ENCODE measurements around the gene ZNRF1.
"Not testable (repeated sequence)": the region's sequence is repeated elsewhere in the genome, so short reads cannot be mapped to it uniquely, and the experiment has no call there.

Gene ZNRF1

DNA sequence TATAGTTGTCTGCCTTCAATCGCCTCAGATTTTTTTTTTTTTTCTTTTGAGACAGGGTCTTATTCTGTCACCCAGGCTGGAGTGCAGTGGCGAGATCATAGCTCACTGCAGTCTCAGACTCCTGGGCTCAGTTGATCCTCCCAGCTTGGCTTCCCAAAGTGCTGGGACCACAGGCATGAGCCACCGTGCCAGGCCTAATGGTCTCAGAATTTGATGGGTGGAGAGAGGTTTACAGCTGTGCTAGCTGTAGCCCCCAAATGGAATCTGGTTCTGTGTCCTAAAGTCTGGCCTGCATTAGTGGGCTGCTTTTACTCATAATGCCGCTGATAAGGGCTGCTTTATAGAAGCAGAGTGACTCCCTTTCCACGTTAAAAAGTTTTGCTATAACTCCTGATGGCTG is 5.1 kb downstream of the ZNRF1 start:
- no peak for DNase-seq

DNA sequence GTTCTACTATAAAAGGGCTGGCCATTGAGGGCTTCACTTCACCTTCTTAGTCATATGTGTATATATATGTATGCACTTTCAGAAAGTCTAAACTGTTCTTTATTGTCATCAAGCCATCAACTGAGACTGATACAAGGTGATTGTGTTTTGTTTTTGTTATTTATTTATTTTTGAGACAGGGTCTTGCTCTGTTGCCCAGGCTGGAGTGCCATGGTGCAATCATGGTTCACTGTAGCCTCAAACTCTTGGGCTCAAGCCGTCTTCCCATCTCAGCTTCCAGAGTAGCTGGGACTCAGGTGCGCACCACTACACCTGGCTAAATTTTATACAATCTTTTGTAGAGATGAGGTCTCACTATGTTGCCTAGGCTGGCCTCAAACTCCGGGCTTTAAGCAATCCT is 5.6 kb downstream of the ZNRF1 start:
- DNase-seq, result no peak

DNA sequence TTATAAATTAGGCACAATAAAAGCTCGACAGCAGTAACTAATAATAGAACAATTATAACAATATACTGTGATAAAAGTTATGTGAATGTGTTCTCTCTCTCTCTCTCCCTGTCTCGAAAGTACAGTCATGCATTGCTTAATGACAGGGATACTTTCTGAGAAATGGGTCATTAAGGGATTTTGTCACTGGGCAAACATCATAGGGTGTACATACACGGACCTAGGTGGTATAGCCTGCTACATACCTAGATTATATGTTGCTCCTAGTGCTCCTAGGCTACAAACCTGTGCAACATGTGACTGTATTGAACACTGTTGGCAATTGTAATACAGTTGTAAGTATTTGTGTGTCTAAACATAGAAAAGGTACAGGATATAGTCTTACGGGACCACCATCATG is 6.9 kb downstream of the ZNRF1 start:
- DNase-seq, result no peak

DNA sequence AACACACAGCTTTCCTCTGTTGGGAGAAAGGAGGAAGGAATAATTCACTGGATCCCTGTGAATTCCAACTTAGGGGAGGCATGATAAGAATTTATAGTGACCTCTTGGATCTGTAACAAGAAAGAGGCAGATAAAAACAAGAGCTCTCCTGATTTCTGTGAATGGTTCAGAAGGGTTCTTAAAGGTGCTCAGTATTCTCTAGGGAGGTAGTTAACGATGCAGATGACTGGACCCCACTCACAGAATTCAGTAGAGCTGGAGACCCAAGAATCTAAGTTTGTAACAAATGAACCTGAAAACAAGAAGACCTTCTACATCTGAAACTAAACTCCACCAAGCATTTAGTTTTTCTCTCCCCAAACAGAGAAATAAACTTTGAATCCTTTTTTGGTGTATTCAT is 8.6 kb downstream of the ZNRF1 start:
- DNase-seq, result no peak

DNA sequence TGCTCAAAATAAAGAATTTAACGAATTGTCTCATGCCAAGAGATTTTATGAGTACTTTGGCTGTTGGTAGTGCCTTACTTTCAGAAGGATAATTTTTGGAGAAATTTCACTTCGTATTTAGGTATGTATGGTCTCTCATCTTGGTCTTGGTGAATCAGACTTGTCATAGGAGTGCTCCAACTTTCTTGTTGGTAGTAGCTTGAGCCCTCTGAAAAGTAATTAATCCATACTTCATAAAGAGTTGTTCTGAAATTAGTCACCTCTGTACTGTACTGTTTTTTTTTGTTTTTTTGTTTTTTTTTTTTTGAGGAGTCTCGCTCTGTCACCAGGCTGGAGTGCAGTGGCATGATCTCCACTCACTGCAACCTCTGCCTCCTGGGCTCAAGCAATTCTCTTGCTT is 11.6 kb downstream of the ZNRF1 start:
- no peak for DNase-seq

DNA sequence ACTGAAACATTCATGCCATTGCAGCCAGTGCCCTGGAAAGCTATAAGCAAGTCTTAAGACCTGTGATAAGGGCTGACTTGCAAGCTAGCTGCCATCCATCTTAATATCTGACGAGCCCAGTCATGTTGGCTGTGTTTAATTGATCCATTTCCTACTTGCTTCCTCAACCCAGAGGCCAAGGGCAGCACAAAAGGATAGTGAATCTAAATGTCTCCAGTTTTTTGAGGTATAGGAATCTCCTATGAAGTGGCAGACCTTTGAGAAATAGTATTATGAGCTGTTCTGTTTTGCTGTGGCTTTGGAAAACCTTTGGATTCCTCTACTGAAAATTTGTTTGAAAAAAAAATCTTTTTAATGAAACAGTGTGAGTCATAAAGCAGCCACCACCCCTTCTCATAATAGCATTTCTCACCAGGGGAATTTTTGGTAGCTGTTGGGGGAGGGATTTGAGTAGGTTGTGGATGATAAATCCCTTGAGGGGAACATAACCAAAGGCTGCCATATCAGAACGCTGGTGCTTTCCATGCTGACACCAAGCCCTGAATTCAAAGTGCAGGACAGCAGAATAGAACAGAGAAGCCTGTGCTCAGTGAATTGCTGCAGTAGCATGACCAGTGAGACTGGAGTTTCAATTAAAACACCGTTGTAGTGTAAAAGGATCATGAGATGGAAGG is 12.9 kb downstream of the ZNRF1 start:
- DNase-seq, result peak; percentile 4

DNA sequence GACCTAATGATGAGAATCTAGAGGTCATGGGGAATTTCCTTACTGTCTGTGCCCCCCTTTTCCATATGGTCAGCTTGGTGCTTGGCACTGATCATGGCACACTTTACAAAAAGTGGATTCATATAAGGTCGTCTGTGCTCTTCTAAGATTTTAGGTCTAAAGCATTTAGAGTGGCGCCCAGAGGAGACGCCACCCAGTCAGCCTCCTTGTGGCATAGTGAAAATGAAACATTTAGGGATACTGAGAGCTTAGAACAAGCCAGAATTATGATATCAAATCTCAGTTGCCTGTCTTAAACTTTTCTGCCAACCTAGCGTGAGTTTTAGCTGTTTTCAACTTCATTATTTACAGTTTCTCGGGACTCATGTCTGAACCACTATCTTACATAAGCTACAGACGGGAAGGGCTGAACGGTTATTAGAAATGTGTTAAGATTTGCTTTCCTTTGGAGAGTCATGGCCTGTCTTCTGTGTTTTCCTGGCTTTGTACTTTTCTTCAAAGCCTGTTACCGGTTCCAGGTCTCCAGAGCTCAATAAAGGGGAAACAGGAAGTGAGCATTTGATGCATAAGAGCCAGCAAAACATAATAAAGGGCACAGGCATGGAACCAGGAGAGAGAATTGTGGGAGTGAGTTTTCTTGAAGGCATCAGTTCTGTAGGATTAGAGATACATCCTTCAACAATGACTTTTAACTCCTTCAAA is 13.7 kb downstream of the ZNRF1 start:
- DNase-seq, result no peak

DNA sequence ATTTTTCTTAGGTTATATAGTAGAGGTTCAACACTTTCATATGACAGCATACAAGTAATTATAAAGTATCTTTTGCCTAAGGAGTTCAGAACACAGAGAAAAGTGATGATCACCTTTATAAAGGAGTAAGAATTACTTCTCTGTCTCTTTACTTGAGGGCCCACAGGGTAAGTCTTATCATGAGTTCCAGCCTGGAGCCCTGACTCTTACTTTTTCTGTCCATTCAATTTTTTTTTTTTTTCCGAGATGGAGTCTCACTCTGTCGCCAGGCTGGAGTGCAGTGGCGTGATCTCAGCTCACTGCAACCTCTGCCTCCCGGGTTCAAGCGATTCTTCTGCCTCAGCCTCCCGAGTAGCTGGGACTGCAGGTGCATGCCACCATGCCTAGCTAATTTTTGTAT is 14.3 kb downstream of the ZNRF1 start:
- DNase-seq, result not testable (repeated sequence)

DNA sequence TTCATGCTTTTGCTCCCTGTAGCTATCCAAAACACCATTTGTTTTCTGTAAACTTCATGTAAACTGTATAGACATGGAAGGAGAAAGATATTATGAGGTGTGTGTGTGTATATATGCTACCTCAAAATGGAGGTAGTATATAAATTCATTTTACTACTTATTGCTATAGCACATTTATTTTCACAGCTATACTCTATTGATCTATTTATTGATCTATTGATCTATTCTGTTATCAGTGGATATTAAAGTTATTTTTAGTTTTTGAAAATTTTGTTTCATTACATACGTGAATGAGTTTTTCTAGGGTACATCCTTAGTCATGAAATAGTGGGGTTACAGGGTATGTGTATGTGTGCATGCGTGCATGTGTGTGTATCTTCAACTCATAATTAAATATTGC is 15.5 kb downstream of the ZNRF1 start:
- no peak for DNase-seq

DNA sequence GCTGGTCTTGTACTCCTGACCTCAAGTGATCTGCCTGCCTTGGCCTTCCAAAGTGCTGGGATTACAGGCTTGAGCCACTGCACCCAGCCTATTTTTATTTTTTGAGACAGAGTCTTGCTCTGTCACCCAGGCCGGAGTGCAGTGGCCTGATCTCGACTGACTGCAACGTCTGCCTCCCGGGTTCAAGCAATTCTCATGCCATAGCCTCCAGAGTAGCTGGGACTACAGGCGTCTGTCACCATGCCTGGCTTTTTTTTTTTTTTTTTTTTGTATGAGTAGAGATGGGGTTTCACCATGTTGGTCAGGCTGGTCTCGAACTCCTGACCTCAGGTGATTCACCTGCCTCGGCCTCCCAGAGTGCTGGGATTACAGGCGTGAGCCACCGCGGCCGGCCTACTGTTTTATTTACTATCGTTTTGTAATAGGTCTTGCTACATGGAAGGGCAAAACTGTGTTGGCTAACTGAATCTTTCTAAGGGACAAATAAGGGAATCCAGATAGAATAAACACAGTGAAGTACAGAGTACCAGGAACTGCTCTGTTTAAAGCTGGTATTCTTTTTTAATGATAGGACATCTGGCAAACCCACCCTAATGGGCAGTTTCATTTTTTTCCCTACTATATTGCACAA is 17.7 kb downstream of the ZNRF1 start:
- DNase-seq, result not testable (repeated sequence)

DNA sequence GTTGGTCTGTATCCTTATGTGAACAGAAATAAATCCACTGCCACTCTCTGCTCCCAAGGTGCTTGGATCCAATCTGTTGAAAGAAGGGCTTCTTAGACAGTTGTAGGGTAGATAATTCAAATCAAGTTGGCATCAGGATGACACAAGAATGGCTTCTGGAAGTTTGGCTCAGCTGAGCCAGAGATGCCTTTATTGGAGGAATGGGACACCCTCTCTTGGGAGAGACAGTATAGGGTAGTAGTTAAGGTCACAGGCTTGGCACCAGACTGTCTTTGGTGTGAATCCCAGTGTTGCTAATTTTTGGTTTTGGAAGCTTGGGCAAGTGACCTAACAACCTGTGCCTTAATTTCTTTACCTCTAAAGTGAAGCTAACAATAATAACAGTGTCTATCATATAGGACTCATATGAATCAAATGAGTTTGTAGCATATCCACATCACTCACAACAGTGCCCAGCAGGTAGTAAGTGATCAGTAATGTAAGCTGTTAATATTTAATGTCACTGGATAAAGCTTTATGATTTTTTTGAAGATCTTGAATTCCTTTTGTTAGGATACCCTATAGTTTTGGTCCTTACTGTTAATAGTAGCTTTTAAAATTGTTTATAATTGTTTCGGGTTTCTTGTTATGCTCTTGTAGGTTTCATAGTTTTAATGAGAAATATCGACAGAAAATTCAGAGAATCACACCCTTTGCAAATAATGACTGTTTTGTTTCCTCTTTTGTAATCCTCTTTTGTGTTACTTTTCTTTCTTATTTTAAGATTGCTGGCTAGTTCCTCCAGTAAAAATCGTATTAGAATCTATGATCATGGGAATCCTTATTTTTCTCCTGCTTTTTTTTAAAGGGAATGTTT is 19.1 kb downstream of the ZNRF1 start:
- DNase-seq, result peak; percentile 4

DNA sequence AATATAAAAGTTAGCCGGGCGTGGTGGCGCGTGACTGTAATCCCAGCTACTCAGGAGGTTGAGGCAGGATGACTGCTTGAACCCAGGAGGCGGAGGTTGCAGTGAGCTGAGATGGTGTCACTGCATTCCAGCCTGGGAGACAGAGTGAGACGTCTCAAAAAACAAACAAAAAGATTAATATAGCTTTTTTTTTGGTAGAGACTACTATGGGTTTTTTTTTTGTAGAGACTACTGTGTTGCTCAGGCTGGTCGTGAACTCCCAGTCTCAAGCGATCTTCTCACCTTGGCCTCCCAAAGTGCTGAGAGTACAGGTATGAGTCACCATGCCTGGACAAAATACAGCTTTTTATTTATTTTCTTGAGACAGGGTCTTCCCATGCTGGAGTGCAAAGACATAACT is 20.2 kb downstream of the ZNRF1 start:
- no peak for DNase-seq

DNA sequence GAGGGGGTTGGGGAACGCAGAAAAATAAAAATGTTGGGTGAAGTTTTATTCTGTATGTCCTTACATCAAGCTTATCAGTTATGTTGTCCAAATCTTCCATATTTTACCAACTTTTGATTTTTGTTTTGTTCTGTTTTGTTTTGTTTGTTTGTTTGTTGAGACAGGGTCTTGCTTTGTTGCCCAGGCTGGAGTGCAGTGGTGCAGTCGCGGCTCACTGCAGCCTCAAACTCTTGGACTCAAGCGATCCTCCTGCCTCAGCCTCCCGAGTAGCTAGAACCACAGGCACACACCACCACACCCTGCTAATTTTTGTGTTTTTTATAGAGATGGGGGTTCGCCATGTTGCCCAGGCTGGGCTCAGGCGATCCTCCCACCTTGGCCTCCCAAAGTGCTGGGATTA is 20.8 kb downstream of the ZNRF1 start:
- DNase-seq, result no peak

DNA sequence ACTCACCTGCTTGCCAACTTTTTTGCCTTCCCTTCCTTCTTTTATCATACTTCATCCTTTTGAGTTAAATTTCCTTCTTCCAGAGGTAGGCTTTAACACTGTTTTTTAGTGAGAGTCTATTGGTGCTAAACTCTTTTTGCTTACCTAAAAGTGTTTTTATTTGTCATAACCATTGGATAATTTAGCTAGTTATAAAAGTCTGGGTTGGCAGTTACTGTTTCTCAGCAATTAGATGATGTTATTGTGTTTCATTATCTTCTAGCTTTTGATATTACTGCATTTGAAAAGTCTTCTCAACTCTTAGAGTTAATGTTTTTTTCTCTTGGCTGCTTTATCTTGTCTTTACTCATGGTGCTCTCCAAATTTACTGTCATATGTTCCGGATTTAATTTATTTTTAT is 22.6 kb downstream of the ZNRF1 start:
- DNase-seq, result no peak

DNA sequence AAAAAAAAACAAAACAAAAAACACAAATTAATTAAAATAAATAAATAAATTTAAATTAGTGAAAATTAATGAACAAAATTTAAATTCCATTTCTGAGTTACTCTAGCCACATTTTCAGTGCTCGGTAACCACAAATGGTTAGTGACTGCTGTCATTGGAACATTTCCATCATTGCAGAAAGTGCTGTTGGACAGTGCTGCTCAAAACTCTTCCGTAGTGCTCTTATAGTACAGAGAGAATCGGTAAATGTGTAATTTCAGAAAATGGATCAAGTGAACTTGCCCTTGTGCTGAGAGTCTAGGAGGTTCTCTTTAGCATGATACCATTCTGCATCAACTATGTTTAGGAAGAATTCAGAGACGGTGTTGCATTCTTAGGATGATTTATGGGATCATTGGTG is 23.7 kb downstream of the ZNRF1 start:
- no peak for DNase-seq

DNA sequence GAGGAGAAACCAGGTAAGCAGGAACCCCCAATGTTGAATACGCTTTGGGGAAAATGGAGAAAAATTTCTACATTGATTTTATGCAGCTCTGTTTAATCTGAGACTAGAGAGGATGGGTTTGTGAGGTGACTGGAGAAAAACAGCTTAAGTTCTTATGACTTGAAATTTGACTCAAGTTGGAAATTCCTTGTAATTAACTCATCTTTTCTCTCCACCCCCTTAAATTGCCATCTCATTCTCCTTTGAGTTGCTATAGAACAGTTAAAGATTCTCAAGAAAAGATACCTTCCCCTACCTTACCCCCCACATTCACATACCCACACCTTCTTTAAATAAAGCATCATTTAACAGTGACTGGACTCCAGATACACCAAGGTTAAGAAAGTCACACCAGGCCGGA is 24.2 kb downstream of the ZNRF1 start:
- no peak for DNase-seq

DNA sequence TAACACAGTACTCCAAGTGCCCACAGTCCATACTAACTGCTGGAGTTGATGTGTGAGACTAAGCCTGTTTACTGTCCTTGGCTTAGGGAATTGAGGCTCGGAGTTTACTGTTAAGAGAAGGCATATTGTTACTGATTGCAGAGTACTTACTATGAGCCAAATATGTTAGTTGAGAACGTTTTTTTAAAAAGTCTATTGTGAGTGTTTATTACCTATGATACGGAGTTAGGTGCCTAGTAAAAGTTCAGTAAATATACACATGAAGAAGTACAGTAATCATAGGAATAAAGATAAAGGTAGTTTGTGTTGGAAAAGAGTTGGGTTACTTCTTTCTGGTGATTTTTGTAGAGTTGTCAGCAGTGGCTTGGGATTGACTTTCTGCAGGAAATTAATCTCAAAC is 25.4 kb downstream of the ZNRF1 start:
- no peak for DNase-seq

DNA sequence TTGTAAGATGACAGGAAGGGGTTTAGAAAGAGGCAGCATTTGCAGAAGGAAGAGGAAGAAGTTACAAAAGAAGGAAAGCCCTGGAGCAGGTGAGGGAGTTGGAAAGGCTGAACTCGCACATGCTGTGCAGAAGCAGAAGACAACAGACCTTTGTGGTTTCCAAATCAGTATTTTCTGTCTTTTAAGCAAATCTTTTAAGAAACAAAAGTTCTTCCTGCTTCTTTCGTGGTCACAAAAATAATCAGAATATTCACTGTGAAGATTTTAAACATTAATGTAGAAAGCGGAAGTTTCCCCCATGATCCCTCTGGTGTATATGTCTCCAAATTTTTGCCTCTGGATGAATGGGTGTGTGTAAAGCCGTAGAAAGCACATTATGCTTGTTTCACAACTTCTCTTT is 25.8 kb downstream of the ZNRF1 start:
- DNase-seq, result no peak

DNA sequence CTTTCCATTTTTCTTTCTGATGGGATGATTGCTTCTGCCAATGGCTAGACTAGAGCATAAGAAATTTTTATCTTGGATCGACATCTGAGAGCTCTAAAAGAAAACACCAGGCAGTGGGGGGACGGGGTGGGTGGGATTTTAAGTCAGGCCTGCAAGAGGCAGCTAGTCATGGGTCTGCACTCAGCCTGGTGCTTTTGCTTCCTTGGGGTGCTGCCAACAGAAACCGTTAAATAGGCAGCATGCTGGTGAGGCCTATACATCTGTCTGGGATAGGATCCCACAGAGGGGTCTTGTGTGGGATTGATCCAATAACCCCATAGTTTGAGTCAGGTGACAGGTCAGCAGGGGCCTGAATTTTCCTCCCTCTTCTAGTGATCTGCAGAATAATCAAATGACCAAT is 26.9 kb downstream of the ZNRF1 start:
- DNase-seq, result no peak

DNA sequence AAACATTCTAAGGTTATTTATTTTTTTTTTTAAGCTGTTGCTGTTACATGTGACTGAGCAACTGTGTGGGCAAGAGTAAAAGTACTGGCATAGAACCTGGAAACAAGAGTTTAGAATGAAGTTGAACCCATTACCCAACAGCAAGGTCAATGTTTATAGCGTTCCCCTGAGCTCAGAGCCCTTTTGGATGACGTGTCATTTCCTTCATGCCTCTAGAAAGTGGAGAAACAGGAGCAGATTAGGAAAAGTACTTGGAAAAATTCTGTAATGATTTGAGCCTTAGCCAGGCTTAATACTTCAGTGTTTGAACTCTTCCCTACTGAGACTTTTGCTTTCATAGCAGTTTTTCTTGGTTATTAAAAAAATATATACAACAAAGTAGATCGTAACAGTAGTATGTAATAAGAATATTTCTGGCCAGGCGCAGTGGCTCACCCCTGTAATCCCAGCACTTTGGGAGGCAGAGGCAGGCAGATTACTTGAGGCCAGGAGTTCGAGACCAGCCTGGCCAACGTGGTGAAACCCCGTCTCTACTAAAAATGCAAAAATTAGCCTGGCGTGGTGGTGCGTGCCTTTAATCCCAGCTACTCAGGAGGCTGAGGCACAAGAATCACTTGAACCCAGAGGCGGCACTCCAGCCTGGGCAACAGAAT is 27.5 kb downstream of the ZNRF1 start:
- DNase-seq, result not testable (repeated sequence)

DNA sequence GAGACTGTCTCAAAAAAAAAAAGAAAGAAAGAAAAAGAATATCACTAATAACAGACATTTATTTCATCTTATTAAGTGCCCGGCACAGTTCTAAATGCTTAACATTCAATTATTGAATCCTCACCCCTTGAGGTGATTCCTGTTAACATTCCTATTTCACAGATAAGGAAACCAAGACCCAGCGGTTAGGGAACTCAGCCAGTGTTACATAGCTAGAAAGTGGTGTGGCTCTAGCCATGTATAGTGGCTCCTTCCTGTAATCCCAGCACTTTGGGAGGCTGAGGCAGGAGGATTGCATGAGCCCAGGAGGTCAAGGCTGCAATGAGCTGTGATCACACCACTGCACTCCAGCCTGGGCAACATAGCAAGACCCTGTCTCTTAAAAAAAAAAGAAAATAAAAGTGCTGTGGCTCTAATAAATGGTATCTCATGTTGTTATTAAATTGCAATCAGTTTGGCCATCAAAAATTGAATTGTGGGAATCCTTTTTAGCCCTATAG is 28.1 kb downstream of the ZNRF1 start:
- no peak for DNase-seq

DNA sequence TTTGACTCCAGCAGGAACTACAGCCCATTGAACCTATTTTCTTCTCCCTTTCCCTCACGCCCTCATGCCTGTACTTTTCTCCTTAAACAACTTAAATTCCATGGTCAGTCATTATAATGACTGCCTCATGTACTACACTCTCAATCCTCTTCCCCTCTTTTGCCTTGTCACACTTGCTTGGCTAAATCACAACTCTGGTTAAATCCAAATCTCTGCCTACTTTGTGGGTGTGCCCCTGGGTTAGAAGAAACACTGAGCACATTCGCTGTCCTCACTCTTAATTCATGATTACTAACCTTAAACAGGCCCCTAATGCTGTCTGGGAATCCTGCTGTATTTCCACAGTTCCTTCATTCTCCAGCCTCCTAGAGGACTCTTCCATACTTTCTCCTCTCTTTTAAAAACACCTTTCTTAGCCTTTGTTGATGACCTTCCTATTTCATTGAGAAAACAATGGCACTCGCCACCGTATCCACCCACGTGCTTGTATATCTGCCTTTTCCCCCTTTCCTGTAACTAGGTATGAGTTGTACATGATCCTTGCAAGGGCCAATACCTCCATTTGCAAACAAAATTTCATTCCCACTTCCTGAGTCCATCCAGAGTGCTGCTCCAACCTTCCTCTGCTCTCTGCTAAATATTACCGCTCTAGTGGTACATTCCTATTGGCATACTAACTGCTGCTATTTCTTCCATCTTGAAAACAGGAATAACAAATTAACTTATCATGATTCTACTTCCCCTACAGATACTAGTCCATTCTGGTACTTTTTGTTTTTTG is 28.9 kb downstream of the ZNRF1 start:
- DNase-seq, result no peak
